ENCODE data around the gene PARVA. TPM values are rescaled to one million over a fixed set of nuclear protein-coding genes. Genes with fewer than 3 reads are reported as not detected.

The PARVA gene
- total RNA-seq, 1 donor from 2014 or later = 54.5 TPM

GRCh38 chr11:12456651-12457579 lies 79.5 kb downstream of the PARVA start:
- peak; percentile 34 for DNase-seq (ENCODE audit: low read depth)

- no peak for DNase-seq (ENCODE audit: low read depth)
Measured at GRCh38 chr11:12458042-12458441, 80.7 kb downstream of the PARVA start.

- no peak for DNase-seq (ENCODE audit: low read depth)
Measured at GRCh38 chr11:12459374-12459773, 82.0 kb downstream of the PARVA start.

GRCh38 chr11:12459865-12460444 lies 82.6 kb downstream of the PARVA start:
- no peak for DNase-seq (ENCODE audit: low read depth)

GRCh38 chr11:12460466-12460865 lies 83.1 kb downstream of the PARVA start:
- peak; percentile 56 for DNase-seq (ENCODE audit: low read depth)

GRCh38 chr11:12461516-12461915 lies 84.1 kb downstream of the PARVA start:
- DNase-seq (ENCODE audit: low read depth) = no peak

GRCh38 chr11:12464303-12464702 lies 86.9 kb downstream of the PARVA start:
- no peak for DNase-seq (ENCODE audit: low read depth)

- DNase-seq (ENCODE audit: low read depth) = no peak
Measured at GRCh38 chr11:12465332-12465731, 88.0 kb downstream of the PARVA start.

- no peak for DNase-seq (ENCODE audit: low read depth)
Measured at GRCh38 chr11:12467610-12468009, 90.2 kb downstream of the PARVA start.

GRCh38 chr11:12469451-12469850 lies 92.1 kb downstream of the PARVA start:
- no peak for DNase-seq (ENCODE audit: low read depth)

- no peak for DNase-seq (ENCODE audit: low read depth)
Measured at GRCh38 chr11:12470236-12470635, 92.9 kb downstream of the PARVA start.

- no peak for DNase-seq (ENCODE audit: low read depth)
Measured at GRCh38 chr11:12472401-12473005, 95.1 kb downstream of the PARVA start.

GRCh38 chr11:12473381-12473780 lies 96.0 kb downstream of the PARVA start:
- DNase-seq (ENCODE audit: low read depth) = no peak

- DNase-seq (ENCODE audit: low read depth) = peak; percentile 33
Measured at GRCh38 chr11:12474871-12475270, 97.5 kb downstream of the PARVA start.

- DNase-seq (ENCODE audit: low read depth) = peak; percentile 43
Measured at GRCh38 chr11:12478743-12479142, 101.4 kb downstream of the PARVA start.

- DNase-seq (ENCODE audit: low read depth) = no peak
Measured at GRCh38 chr11:12480401-12480800, 103.0 kb downstream of the PARVA start.

GRCh38 chr11:12482839-12483238 lies 105.5 kb downstream of the PARVA start:
- DNase-seq (ENCODE audit: low read depth) = no peak

- DNase-seq (ENCODE audit: low read depth) = no peak
Measured at GRCh38 chr11:12483604-12484003, 106.2 kb downstream of the PARVA start.

GRCh38 chr11:12485328-12485727 lies 108.0 kb downstream of the PARVA start:
- DNase-seq (ENCODE audit: low read depth) = no peak

GRCh38 chr11:12489246-12489772 lies 111.9 kb downstream of the PARVA start:
- DNase-seq (ENCODE audit: low read depth) = no peak

GRCh38 chr11:12494699-12495098 lies 117.3 kb downstream of the PARVA start:
- no peak for DNase-seq (ENCODE audit: low read depth)

GRCh38 chr11:12496181-12497025 lies 119.0 kb downstream of the PARVA start:
- no peak for DNase-seq (ENCODE audit: low read depth)

Data from renal cortical epithelial cell (primary cell).